DMS153 (cell line): Measurements from ENCODE around the gene HIF1AN.
"Not testable (repeated sequence)": the region's sequence is repeated elsewhere in the genome, so short reads cannot be mapped to it uniquely, and the experiment has no call there.

Experiments
- DNase-seq: peaks from one replicate; lab custom pipeline; 2025; lab: John Stamatoyannopoulos, UW

Gene HIF1AN

DNA sequence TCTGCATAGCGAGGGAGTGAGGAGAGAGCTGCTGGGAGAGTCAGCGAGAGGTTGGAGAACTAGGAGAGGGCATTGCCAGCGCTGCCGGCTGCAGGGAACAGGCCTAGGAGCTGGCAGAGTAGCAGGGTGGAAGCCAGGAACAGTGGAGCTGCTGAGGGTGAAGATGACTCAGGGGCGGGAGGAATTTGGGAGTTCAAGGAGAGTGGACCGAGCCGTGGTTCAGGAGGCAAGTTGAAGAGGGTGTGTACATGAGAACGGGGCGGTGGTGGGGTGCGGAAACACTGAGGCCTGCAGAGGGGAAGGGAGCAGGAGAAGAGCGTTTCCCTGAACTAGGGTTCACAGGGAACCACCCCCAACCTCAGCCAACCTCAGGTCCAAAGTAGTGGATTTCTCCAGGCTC lies 31.5 kb downstream of the HIF1AN start:
- DNase-seq: no peak

- no peak for DNase-seq
Measured at GRCh38 chr10:100567826-100568225, 32.1 kb downstream of the HIF1AN start.

GRCh38 chr10:100568912-100569311 lies 33.2 kb downstream of the HIF1AN start:
- no peak for DNase-seq

DNA sequence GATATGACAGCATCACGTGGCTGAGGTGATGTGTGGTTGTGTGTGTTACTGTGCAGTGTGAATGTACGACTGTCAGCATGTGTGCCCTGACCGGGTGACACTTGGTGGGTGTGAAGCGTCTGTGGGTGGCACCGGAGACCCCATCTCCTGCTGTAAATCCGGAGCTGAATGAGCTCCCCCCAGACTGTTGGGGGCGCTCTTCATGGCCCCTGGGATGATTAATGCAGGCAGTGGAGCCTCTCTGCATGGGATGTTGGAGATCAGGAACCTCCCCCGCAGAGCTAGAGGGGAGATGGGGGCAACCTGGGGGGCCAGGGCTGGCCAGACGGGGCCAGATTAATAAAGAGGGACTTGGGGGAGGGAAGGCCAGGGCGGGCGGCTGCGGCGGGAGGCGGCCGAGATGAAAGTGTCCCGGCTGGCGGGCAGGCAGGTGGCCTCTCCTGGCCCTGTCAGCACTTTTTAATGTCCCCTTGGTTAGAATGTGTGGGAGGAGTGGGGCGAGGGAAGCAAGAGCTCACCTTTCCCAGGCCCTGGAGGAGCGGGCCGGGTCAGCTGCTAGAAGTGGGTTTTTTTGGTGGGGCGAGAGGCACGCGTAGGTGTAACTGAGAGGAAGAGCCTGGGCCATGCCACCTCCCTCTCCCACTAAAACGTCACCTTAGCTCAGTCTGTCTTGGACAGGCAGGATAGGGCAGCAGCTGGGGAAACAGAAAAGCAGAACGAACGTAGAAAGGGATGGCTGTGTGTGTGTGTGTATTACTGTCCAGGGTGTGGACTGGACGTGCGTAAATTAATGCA lies 34.1 kb downstream of the HIF1AN start:
- DNase-seq: no peak

DNA sequence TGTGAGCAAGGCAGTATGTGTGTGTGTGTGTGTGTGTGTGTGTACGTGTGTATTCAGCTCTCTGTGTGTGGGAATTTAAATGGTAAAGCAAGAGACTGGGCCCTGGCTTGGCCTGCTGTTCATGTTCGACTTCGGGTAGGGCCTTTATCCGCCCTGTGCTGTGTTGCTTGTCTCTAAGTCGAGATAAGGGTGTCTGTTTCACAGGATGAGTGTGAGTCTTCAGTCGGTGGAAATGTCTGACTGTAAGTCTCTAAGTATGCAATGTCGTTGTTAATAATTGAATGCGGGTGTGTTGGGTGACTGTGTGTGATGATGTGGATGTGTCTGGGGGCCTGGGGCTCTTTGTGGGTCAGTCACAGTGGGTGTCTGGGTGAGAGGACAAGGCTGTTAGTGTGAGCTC lies 34.8 kb downstream of the HIF1AN start:
- no peak for DNase-seq

DNA sequence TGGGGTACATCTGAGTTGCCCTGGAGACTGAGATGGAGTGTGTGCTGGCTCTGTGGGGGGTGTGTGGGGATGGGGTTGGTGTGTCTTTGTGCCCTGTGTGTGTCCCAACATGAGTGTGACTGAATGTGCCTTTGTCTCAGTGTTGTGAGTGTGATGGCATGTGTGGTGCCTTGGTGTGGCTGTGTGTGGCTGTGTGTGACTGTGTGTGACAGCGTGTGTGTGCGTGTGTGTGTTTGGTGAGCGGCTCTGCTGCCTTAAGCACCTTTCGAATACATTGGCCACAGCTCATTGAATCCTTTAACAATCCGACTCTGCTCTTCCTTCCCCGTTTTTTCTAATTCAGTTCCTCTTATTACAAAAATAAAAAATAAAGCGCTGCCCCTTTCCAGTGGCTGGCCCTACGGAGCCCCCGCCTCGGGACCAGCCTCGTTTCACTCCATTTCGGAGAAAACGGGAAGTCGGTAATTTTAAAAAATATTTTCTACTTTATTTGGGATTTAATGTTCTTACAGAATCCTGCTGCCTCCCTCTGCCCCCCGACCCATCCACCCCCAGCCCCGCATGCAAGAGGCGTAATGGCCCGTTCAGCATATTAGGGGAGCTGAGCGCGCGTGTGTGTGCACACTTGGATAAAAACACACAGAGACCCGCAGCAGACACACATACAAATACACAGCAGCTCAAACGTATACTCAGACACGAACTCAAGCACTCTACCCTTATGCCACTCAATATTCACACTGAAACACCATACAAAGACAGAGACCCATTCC lies 35.5 kb downstream of the HIF1AN start:
- DNase-seq: no peak

DNA sequence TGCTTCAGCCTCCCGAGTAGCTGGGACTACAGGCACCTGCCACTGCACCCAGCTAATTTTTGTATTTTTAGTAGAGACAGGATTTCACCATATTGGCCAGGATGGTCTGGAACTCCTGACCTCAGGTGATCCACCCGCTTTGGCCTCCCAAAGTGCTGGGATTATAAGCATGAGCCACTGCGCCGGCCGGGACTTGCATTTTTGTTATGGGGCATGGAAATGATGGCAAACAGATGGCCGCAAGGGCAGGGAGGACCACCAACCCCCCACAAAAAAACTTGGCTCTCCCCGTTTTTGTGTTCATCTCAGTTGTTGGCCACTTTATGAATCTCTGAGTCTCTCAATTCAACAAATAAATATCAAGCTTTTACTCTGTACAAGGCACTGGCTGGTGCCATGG lies 39.4 kb downstream of the HIF1AN start:
- not testable (repeated sequence) for DNase-seq

DNA sequence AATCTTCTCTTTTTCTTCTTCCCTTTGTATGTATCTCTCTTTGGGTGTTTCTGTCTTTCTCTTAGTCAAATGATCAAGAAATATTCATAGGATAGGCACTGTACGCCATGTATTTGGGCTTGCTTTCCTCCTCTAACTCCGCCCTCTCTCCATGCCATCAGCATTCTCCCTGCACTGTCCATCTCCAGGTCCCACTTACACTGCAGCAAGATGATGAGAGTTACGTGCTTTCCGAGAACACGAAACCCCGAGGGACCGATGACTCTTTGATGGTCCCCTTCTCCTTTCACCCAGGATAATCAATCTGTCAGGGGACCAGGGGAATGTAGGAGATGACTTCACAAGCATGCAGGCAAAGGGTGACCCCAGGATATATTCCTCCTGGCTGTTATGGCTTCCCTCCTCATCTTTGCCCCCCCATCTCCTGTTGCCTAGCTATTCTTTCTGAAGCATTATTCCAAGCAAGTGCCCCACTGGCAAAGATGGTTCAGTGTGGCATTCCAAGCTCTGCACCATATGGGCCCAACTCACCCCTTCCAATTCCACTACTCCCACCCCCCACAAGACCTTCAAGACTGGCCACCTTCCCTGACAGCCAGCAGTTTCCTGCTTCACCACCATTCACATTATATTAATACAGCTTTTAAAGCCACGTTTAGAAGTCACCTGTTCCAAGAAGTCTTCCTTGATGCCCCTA lies 40.0 kb downstream of the HIF1AN start:
- DNase-seq: no peak

DNA sequence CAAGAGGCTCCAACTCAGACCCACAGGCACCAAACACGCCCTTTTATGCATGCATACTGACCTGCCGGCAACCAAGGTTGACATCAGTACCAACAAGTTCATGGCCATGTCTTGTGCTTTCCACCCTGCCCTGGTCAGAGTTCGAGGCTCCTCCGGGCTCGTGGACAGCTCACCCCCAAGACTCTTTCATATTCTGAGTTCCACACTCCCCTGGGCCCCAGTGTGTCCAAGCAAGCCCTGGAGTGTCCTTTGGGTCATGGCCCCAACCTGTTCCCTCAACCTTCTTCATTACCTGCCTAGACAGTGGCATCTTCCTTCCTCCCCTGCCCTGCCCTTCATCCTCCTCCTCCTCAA lies 40.5 kb downstream of the HIF1AN start:
- no peak for DNase-seq

GRCh38 chr10:100579261-100580090 lies 43.7 kb downstream of the HIF1AN start:
- DNase-seq: no peak

DNA sequence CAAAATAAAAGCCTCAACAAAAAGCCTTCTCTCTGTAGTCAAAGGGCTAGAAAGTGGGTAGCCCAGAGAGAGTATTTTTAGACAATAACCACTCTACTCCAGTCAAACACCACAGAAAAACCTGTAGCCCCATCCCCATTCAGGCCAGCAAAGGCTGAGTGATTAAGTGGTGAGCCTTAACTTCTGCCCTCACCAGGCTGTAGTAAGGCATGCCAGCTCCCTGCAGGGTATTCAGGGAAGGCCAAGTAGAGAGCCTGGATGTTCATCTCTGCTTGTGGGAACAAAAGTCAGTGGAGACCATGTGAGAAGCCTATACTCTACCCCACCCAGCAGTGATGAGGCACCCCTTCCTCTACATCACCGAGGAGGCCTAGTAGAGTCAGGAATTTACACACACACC lies 51.2 kb downstream of the HIF1AN start:
- no peak for DNase-seq

DNA sequence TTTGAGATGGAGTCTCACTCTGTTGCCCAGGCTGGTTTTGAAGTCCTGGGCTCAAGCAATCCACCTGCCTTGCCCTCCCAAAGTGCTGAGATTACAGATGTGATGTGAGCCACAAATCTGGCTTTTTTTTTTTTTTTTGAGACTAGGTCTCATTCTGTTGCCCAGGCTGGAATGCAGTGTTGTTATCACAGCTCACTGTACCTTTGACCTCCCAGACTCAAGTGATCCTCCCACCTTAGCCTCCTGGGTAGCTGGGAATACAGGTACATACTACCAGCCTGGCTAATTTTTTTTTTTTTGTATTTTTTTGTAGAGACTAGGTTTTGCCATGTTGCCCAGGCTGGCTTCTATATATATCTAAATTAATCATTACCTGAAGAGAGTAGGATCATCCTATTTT lies 62.4 kb downstream of the HIF1AN start:
- no peak for DNase-seq

GRCh38 chr10:100600218-100600617 lies 64.5 kb downstream of the HIF1AN start:
- no peak for DNase-seq

- DNase-seq: no peak
Measured at GRCh38 chr10:100607439-100607838, 71.7 kb downstream of the HIF1AN start.
